ENCODE results near the gene DUSP28. TPM values are rescaled to one million over a fixed set of nuclear protein-coding genes. Genes with fewer than 3 reads are reported as not detected.
"Not testable (repeated sequence)": the region's sequence is repeated elsewhere in the genome, so short reads cannot be mapped to it uniquely, and the experiment has no call there.

DUSP28 gene
- polyA plus RNA-seq, 5 donors = 5.2 to 6.1 (median 5.8) TPM

DNA sequence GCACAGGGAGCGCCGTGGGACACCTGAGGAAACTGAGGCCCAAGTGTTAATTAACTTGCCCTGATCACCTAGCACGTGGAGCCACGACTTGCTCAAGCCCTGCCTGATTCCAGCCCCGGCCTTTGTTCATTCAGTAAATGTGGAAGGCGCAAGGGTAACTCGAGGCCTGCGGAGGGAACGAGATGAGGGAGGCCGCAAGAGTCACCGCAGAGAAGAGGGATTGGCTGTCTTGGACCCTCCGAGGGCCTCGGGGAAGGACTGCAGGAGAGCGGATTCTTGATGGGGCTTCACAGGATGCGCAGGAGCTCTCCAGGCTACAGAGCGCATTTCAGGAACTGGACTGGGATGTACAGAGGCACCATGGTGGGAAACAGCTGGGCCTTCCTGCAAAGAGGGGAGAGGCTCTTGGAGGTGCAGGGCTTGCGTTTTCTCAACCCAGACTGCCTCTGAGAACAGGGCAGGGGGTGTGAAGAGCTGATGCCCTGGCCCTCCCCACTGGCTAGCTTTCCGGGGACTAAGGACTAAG lies 1.9 kb upstream of the DUSP28 start:
- DNase-seq = no peak

DNA sequence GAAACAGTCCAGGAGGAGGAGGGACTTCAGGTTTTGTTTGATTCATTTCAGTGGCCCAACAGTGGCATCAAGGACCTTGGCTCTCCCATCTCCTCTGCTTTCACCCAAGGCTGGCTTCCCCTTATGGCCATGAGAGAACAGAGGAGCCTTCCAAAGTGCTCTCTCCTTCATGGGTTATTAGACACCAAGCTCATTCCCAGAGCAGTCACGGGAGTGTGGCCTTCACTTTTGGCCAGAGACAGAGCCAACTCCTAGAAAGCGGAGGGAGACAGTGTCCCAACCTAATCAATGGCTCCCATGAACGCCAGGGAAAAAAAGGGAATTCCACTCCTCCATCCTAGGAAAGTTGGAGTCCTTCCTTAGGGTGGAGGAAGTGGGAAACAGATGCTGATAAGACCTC lies 871 bp upstream of the DUSP28 start:
- DNase-seq = no peak

DNA sequence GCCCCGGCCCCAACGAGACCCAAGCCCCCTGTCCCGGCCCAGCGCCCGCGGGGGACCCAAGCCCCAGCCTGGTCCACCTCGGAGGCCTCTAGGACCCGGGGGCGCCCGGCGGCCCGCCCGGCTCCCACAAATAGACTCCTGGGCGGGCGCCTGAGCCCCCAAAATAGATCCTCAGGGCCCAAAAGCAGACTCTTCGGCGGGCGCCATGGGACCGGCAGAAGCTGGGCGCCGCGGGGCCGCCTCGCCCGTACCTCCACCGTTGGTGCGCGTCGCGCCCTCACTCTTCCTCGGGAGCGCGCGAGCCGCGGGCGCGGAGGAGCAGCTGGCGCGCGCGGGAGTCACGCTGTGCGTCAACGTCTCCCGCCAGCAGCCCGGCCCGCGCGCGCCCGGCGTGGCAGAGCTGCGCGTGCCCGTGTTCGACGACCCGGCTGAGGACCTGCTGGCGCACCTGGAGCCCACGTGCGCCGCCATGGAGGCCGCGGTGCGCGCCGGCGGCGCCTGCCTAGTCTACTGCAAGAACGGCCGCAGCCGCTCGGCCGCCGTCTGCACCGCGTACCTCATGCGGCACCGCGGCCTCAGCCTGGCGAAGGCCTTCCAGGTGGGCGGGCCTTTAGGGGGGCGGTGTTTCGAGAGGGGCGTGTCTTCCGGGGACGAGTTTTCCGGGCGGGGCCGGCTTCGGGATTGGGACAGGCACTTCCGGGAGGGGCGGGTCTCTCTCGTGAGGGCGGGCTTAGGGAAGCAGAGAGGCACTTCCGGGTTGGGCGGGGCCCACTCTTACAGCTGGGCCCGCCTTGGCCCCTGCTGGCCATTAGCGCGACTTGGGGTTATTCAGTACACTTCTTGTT lies 545 bp downstream of the DUSP28 start:
- DNase-seq = peak; percentile 99

DNA sequence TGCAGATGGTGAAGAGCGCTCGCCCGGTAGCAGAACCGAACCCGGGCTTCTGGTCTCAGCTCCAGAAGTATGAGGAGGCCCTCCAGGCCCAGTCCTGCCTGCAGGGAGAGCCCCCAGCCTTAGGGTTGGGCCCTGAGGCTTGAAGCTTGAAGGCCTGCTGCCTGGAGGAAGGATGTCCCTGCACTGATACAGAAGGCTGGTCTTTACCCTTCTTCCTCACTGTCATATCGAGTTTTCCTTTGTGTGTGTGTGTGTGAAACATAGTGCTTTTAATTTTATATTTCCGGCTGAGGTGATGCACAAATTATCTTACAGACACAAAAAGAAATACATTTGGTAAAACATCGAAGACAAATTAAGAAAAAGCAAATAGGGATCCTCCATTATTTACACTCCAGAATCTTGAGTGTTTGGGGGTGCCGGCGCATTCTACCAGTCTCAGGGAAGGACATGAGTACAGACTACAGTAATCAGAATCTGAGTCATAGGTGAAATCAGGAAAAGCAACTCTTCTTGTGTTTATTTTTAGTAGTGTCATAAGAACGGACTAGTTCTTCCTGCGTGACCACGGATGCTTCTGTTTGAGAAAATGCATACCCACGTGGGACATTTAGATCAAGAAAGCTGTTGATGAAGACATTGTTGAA lies 1.3 kb downstream of the DUSP28 start:
- DNase-seq = no peak

DNA sequence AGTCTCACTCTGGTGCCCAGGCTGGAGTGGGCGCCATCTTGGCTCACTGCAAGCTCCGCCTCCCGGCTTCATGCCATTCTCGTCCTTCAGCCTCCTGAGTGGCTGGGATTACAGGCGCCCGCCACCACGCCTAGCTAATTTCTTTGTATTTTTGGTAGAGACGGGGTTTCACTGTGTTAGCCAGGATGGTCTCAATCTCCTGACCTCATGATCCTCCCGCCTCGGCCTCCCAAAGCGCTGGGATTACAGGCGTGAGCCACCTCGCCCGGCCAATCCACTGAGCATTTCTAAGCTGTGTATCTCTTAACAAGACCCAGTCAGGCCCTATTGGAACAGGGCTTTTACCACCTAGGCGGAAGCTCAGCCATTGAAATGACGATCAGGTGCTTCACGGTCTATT lies 3.1 kb downstream of the DUSP28 start:
- DNase-seq = not testable (repeated sequence)

DNA sequence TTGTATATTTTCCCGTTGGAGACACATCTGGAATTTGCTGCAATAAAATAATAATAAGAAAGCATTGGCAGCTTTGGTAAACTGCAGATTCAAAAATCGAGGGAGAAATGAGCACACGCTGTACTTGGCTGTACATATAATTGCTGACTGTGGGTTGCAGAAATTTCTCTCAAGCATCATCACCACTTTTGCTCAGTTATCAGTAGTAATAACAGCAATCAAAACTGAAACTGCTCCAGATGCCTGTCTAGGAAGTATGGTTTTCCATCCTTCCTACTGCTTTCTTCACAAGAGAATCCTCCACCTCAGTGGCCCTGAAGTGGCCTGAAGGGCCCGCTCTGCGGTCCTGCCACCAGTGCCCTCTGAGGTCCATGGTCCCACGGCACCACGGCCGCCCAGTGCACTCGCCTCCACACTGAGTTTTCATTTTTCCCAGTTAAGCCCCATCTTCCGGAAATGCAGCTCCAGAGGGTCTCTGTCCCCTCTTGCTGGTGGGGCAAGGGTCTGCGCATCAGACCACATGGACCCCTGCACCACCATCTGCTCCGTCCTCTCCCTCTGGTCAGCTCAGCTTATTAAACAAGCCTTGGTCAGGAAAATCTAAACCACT lies 3.9 kb downstream of the DUSP28 start:
- no peak for DNase-seq

DNA sequence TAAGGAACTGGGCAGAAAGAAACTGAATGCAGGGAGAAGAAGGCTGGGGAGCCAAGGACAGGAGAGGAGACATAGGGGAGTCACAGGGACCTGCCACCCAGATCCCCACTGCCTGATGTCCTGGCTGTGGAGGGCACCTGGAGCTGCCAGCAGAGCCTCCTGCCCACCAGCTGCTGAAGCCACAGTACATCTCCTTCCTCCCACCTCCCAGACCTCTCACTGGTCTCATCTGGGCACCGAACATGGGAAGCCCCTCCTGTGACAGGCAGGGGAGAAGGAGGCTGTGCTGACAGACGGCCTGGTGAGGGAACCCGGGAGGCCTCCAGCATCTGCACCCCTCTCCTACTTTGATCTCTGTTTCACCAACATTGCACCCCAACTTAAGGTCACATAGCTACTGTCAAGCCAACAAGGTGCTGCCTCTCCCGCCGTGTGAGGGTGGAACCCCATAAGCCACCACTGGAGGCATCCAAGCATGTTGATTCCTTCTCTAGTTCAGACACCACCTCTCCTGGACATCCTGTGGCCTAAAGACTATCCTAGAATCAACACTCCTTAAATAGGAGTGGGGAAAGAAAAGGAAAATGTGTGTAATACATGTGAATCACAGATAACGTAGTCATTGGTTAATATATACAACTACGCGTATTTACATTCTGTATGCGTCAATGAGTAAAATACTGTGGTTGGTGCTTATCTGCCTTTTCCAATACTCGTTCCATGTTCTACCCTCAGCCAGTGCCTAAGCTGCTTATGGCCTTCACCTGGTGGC lies 4.6 kb downstream of the DUSP28 start:
- no peak for DNase-seq

DNA sequence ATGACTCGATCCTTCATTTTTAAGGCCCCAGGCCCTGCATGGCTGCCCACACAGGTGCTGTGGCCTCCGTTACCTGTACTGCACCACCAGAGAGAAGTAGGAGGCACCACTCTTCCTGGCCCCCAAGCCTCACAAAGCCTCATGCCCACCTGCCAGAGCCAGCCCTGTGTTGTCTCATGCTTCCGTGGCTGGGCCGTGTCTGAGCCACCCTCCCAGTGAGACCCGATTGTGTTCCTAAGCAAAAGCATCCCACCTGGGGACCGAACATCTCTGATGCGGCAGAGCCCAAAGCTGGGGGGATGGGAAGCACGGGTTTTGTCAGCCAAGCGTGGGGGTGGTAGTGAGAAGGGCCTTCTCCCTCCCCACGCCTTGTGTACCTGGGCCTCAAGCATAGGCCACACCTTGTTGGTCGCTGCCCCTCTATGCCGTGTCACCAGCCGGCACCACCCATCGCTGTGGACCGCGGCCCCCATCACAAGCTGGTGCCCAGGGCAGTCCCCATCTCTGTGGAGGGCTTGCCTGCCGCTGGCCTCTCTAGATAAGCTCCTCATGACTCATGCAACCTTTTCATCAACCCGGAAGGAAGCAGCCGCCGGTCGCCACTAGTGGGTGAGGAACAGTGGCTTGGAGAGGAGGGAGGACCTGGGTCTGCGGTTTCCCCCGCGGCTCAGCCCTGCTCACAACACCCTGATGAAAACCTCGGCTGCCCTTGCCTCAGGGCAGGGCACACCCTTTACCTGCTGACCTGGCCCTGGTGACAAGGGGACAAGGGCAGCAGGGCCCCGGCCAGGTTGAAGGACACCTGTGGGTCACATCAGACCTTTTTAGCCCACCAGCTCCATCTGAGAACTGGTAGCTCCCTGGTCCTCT lies 5.4 kb downstream of the DUSP28 start:
- DNase-seq = no peak

DNA sequence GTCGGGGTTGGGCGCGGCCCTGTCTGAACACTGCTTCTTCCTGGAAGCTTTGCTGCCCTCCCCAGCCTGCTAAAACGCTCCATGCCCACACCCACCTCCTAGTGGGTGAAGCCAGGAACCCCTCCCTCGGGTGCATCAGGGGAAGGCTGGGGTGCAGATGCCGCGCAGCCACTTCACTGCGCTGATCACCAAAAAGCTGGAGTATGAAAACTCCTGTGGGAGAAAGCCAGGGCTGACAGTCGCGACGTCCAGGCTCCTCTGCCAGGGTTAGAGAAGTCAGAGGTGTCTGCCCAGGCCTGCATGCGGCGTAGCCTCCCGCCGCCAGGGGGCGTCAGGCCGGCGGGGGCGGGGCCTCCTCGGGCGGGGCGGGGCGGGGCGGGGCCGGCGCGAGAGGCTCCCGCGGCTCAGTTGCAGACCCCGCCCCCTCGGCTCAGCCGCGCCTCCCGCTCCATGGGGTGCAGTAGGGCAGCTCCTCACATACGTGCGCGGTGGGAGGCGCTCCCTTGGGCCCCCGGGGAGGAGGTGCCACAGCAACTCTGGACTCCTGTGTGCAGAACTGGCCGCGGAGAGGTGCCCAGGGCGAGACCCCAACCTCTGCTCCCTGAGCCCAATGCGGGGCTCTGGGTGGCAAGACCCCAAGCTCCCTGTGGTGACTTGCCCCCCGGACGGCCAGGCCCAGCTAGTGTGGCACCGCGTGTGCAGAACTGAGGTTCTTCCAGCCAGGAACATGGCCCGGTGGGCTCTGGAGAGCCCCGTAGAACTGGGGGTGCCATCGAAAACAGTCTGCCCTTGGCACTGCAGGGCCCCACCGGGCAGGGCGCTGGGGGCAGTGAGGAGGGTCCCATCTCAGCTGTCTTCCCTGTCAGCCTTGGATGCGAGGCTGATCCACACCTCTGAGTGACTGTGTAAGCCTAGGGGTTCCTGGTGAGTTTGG lies 6.3 kb downstream of the DUSP28 start:
- peak; percentile 70 to 76 for DNase-seq

DNA sequence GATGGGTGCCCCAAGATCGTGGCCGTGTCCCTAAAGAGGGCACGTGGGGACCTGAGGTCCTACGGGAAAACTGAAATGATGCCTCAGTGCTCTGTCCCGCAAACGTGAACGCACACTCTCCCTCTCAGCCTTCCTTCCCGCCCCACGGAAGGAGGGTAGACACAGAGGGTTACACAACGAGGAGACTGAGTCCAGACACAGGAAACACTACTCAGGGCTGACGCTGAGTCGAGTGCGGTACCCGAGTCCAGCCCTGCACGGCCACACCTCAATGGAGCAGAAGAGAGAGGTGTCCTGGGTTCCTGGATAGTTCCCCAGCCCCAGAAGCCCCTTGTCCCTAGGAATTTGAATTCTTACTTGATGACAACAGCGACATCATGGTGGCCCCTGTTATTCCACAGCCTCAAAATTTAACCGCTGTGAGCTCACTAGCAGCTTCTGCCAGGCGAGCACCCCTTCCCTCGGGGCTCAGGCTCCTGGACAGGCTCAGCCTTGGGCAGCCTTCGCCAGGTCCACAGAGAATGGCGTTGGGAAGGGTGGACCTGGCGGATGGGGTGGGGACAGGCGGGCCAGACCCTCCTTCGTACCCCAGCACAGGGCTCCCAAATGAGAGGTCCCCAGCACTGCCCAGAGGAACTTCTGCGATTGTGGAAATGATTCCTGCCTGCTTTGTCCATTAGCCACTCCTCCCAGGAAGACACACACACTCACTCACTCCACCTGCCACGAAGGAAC lies 7.1 kb downstream of the DUSP28 start:
- DNase-seq = no peak

DNA sequence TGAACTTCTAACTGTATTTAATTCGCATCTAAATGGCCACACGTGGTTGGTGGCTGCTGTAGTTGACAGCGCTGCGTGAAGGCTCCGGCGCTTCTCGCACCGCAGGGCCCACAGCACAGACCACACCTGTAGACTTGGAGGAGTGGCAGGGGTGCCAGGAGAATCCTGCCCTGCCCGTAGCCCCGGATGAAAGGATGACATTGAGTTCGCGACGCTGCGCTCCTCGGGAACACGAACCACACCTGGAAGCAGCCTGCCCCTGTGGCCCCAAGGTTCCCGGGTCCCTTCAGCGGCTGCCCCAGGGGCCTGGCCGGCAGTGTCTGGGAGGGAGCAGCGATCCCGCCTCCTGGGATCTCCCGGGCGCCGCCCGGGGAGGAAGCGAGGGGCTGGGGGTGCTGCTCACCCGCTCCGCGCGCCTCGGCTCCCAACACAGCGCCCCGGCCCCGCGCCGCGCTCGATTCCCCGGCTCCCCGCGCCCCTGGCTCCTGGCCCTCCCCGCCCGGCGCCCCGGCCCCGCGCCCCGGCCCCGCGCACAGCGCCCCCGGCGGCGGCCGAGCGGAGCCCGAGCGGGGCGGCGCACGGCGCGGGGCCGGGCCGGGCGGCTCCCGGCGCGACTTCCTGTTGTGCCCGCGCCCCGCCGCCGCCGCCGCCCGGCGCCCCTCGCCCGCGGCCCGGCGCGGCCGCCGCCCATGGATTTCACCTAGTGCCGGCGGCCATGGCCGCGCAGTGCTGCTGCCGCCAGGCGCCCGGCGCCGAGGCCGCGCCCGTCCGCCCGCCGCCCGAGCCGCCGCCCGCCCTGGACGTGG lies 7.9 kb downstream of the DUSP28 start, which contains the start of gene RNPEPL1:
Gene RNPEPL1 (plus strand): TSS at position 613 of the 806 bp plus-strand sequence. CDS start 103 bp downstream, at position 716.
- DNase-seq = no peak

DNA sequence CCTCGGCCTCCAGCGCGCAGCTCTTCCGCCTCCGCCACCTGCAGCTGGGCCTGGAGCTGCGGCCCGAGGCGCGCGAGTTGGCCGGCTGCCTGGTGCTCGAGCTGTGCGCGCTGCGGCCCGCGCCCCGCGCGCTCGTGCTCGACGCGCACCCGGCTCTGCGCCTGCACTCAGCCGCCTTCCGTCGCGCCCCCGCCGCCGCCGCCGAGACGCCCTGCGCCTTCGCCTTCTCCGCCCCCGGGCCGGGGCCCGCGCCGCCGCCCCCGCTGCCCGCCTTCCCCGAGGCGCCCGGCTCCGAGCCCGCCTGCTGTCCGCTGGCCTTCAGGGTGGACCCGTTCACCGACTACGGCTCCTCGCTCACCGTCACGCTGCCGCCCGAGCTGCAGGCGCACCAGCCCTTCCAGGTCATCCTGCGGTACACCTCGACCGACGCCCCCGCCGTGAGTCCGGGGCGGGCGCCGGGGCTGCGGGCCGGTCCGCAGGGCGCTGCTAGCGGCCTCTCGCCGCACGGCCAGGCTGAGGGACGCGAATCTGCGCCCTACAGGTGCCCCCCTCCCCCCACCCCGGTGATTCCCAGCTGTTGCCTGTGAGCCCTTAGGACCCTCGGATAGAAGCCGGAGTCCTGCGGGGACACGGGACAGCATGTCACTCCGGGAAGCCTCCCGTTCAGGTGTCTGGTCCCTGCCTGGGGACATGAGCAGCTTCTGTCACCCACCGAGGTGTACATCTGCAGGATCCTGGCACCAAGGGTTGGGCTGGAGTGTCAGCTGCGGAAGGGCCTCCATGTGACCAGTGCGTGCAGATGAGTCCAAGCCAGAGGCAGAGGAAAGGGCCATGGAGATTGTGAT lies 8.7 kb downstream of the DUSP28 start:
- DNase-seq = peak; percentile 68

DNA sequence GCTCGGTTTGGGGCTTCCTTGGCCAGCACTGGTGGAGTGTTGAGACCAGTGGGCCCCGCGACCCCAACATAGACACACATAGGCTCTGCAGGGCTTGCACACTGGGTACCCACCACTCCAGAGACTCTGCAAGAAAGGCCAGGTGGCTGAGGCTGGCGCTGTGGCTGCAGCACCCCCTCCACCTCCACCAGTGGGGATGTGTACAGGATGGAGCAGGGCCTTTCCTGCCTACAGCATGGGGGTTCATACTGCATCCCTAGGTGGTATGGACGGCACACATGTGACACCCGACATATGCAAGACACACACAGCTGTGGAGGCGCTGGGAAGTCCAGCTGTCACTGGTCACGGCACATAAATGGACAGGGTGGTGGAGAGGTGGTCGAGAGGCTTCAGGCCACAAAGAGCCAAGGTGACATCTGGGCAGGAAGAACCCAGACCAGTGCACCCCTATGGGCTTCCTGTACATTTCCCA lies 9.4 kb downstream of the DUSP28 start:
- DNase-seq = no peak

DNA sequence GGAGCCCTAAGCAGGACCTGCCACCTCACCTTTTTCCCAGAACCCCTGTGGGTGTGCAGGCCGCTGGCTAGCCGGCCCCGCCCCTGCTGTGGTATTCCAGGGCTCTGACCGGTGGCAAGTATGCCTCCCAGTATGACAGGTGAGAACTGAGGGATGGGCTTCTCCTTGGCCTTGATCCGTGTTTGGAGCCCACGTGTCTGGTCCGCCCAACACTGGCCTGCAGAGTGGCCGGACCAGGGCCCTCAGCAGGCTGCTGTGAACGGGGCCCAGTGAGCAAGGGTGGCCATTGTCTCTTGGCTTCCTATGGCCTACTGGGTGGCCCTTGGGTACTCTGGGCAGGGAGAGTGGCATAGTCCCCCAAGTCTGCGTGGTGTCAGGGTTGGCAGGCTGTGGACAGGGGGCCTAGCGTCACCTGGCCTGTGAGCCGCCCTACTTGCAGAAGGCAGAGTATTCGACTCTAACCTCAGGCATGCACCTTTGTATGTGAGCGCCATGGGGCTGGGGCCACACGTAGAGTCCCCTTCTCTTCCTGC lies 9.9 kb downstream of the DUSP28 start:
- no peak for DNase-seq

DNA sequence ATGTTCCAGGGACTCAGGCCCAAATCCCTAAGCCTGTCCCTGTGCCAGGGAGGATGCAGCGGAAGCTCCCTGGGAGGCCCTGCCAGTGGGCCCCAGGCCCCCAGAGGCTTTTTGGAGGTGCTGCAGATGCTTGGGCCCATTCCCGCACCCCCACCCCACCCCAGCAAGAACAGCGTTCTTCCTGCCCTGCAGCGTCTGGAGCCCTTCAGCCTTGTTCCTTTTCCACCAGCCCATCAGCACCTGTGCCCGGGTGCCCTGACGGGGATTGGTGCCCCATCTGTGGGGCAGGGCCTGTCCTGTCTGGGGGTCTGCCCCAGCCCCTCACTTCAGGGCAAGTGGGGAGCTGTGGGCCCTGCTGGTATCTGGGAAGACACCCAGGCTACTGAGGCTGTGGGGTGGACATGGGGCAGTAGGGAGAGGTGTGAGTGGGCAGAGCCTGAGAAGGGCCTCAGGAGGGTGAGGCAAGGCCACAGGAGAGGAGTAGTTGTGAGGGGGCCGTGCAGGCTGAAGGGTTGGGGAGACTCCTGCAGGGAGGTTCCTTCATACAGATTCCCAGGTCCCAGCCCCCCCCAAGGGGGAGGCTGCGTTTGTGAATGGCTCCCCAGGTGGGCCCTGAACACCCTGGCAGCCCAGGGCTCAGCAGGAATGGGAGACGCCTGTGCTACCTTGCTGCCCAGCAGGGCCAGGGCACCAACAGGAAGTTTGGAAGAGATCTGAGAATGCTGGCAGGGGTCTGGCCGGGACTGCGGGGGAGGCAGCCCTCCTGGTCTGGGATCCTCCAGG lies 10.6 kb downstream of the DUSP28 start:
- DNase-seq = no peak
